Left forelimb (tissue), 1 donor: ENCODE results near the gene SORCS2.

Source experiments
- DNase-seq: peaks from one replicate; pipeline ENCODE4 v3.0.0-alpha.2; 2018; ENCODE audit warnings: low spot score

SORCS2 gene

DNA sequence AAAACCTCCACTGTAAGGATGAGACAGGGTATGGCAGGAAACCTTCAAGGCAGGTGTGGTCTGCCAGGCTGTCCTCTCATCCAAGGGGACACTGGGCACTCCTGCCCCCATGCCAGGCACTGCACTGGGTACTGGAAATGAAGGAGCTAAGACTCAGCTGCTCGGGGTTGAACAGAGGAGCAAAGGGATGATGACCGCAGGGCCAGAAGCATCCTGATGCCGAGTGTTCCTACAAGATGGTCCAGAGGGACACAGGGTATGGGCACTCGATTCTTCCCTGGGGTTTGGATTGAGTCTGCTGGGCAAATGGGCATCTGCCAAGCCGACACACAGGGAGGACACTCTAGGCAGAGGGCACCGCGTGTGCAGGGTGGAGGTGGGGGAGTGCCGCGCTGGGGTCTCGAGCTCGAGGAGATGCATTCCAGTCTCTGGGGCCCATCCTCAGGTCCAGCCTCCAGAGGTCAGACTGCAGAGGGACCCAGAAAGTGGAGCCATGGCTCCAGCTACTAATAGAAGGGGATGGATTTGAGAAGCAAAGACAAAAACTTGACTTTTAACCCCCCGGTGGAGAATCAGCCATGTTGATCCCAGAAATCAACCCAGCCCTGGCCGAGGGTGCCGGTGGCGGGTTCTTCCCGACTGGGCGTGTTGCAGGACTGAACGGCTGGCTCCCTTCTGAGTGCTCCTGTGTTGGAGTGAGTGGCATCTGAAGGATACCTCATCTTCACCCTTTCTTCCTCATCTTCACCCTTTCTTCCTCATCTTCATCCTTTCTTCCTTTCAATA, 500.3 kb downstream of the SORCS2 start:
- DNase-seq: no peak

DNA sequence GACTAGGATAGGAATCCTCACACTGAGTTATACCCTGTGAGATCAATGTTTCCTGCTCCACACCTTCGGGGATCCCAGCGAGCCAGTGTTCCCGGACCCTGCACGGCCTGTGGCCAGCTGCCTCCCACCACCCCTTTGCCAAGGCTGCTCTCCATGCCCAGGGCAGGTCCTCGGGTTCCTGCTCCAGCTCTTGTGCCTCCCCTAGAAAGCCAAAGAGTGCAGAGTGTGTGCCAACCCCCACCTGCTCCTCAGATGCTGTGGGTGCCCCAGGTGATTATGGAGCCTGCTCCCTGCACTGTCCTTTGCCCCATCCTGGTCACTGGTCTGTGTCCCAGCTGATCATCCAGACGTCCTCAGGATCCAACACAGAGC, 500.9 kb downstream of the SORCS2 start:
- no peak for DNase-seq

DNA sequence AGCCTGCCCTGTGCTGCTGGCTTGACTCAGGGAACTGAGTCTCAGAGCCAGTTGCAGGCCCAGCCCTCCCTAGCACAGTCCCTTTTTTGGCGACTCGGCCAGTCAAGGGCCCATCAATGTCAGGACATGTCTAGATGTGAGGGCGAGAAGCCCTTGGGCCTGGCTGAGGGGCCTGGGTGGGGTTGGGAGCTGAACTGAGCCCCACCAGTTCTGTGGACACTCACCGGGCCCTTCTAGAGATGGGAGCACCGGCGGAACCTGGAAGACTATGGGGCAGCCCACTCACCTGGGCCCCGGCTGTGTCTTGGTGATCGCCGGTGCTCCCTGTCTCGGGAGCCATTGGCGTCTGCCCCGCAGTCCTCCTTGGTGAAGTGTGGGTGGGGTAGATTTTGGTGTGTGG, 501.4 kb downstream of the SORCS2 start:
- no peak for DNase-seq

DNA sequence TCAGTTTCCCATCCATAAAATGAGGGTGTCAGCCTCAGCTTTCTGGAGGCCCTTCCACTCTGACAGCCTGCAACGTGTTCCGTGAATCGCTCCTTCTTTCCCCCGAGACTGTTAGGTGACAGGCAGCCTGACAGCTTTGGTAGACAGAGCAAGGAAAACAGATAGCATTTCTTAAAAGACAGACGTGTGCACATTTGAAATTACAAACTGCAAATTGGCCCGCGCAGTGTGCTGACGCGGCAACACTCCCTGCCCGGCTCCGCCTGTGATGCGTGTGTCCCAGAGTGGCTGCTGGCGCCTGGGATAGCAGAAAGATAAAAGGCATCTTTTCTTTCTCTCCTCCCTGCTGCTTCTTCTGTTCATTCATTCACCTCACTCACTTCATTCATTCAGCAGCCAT, 502.0 kb downstream of the SORCS2 start:
- no peak for DNase-seq

DNA sequence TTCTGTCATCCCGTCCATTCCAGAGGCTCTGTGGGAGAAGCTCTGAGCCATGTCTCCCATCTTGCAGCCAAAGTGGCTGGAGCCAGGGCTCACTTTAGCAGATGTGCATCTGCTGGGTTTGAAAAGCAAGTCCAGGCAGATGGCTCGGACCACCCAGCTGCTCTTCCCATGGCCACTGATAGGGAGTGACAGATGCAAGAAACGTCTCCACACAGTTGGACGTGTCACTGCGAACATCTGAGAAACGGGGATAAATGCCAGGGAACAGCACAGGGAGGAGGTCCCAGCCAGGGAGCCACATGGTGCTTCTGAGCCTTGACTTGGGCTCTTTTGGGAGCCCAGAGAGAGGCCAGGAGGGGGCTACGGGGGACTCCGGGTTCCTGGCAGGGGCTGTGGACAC, 505.0 kb downstream of the SORCS2 start:
- DNase-seq: no peak

DNA sequence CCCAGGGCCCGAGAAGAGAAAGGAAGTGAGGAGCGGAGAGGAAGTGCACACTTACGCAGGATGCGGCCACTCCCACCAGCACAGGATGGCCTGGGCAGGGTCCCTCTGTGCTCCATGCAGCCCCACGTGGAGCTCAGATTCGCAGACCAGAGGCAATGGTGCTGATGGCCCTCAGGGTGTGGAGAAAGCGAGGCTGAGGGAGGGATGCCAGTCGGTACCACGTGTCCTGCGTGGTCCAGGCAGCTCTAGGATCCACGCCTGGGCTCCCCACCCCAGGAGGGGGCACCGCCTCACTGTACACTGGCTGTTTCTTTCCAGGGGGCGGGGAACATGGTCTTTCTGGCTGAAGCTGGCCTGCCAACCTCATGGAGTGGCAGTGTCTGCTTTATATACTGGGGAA, 505.5 kb downstream of the SORCS2 start:
- no peak for DNase-seq

DNA sequence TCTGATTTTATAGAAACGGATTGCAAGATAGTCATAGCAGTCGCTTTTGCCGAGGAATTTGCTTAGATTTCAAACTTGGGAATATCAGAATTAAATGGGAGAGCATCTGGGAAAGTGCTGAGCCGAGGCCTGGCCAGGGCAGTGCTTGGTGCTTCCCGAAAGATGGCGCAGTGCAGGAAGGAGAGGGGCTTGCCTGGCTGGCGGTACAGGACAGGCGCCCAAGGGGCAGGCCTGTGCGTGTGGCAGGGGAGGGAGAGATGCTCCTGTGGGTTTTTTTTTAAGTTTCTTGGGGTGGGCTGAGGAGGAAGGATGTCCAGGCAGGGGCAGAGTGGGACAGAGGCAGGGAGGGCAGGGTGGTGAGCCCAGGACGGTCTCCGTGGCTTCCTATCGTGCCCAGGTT, 506.2 kb downstream of the SORCS2 start:
- DNase-seq: no peak

DNA sequence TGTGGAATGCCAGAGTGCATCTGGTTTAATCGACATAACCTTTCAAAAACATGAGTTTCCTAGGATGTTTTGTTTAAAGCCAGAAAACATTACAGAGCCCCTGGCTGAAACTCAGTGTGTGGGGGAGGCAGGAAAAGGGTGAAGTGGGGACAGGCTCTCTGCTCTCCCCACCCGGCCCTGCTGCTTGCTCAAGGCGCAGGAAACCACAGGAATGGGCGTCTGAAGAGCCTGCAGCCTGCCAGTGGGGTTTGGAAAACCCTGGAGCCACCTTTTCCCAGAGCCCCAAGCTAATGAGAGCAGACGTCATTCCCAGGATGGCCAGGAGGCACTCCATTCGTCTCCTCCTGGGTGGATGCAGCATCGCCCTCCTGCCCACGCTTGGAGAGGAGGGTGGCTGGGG, 506.7 kb downstream of the SORCS2 start:
- DNase-seq: no peak

DNA sequence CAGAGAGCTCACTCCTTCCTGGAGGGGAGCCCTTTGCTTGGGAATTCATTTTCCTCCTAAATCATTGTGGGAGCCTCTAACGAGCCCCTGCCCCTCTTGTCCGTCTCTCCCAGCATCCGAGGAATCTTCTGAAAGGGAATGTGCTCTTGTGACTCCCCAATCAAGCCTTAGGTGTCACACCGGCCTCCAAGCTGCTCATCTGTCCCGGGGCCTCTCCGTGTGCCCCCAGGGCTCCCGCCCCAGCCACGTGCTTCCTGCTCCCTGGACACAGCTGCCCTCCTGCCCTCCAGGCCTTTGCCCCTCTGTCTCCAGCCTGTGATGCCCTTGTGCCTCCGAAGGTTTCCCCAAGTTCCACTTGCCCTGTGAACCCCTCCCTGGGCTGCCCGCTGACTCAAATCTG, 507.5 kb downstream of the SORCS2 start:
- DNase-seq: no peak

DNA sequence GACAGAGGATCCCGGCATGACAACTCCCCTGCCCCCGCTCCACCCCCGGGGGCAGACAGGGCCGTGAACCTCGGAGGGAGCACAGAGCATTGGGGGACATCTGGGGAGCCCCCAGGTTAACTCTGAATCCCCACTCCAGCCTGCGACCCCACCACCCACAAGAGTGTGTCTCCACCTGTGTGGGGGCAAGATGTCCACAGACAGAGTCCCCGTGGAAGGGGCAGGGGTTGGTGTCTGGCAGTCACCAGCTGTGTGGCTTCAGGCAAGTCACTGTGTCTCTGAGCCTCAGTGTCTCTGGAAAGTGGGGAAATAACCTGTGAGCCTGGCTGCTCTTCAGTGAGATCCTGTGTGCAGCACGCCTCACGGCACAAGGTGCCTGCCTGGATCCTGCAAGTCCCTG, 508.3 kb downstream of the SORCS2 start:
- DNase-seq: no peak

DNA sequence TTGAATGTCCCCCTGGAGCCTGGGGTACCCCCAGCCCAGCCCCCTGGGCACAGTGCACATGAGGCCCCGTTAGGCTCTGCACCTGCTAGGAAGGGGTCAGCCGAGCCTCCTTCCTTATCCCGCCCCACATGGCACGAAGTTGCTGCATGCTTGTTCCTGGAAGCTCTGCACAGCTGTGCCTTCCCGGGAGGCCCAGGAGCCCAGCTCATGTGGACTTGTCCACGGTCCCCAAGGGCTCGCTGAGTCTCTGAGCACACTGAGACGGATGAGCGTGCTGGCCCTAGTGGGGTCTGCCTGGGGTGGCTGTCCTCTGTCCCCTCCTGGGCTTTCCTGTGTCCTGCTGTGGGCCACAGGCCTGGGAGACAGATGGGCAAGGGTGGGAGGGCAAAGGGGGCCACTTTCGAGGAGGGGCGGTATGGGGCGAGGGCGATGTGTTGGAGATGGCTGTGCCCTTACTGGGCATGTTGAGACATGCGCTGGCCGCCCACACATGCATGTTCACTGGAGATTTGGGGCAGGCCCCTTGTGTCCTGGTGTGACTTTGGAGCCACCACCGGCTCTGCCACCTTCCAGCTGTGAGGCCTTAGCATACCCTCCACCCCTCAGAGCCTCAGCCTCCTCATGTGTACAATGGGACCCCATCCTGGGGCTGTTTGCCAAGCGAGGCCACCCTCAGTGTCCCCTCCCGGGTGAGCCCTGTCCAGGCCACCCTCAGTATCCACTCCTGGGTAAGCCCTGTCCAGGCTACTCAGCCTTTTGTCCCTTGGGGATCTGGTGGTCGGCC, 509.7 kb downstream of the SORCS2 start:
- no peak for DNase-seq

DNA sequence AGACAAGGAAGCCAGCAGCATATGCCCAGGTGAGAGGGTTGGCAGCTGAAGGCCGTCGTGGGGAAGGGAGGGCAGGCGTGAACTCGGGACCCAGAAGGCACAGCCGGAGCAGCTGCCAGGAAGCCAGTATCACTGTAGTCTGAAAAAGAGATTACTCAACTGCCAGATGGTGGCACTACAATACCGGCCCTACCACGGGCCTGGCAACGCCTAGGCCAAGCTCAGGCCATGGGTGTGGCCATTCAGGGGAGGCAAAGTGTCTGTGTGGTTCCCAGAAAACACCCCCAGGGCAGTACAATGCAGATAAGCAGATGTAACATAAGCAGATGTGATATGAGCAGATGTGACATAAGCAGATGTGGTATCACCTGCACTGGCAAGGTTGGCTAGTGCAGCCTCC, 511.4 kb downstream of the SORCS2 start:
- DNase-seq: no peak

DNA sequence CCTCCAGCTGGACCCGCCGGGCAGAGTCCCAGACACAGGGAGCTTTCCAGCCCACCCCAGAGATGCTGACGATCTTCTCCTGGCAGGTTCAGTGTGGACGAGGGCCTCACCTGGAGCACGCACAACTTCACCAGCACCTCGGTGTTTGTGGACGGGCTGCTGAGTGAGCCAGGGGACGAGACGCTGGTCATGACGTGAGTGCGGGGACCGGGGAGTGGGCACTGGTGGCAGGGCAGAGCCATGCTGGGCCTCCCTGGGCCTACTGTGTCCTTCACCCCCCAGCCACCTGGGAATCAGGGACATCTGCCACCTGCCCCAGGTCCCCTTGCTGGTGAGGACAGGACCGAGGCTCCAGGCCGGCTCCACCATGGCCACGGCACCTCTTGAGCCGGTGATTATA, 511.8 kb downstream of the SORCS2 start:
- DNase-seq: no peak

DNA sequence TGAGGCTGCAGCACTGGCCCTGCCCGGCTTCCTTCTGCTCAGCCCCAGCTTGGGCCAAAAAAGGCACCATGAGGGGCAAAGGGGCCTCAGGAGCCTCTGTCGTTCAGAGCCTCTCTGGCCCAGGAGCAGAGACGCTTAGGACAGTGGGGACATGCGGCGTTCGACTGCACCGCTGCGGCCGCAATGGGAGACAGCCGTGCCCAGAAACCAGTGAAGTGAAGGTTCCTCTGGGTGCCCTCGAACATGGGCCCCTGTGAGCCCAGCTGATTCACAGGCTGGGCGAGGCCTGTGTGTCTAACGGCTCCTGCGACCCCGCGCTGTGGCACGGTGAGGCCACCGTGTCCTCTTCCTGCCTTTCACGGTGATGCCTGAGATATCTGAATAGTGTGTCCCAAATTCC, 512.3 kb downstream of the SORCS2 start:
- DNase-seq: no peak

DNA sequence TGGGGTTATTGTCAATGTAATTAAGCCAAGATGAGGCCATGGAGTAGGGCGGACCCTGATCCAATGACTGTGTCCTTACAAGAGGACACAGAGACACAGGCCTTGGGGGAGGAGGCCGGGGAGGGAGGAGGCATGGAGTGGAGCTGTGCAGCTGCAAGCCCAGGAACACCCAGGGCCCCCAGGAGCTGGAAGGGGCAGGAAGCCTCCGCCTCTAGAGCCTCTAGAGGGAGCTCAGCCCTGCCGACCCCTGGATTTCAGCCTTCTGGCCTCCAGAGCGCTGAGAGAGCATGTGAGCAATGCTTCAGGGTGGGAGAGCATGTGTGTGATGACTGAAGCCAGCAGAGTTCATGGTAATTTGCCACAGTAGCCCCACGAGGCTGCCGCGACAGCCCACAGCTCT, 512.7 kb downstream of the SORCS2 start:
- no peak for DNase-seq

DNA sequence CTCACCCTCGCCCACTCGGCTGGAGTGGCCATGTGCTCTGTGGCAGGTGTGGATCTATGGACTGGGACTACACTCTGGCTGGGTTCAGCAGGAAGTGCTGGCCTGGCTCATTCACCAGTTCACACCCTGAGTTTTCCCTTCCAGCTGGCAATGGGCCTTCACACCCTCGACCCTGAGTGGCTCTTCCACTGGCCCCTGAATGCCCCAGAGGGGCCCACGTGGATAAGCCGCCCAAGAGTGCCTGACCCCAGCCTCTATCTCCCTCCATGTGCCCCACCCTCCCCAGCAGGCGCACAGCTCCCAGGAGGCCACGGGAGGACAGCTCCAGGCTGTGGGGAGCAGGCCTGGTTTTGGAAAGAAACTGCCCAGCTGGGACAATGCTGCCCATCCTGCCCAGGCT, 513.3 kb downstream of the SORCS2 start:
- DNase-seq: no peak

DNA sequence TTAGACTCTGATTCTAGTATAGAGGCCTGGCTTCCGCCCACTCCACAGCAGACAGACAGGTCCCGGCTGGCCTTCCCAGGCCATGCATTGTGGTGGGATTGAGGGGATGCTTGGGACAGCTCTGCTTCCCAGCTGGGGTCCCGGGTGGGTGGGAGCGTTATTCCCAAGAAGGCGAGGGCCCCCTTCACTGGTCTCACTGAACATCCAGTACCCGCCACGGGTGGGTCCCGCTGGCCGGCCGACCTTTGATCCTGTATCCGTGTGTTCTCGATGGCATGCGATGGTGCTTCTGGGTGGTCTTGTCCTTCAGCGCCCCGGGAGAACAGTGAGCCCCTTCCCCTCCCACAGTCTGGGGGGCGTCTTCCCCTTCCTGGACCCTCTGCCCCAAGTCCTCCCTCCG, 515.9 kb downstream of the SORCS2 start:
- no peak for DNase-seq

DNA sequence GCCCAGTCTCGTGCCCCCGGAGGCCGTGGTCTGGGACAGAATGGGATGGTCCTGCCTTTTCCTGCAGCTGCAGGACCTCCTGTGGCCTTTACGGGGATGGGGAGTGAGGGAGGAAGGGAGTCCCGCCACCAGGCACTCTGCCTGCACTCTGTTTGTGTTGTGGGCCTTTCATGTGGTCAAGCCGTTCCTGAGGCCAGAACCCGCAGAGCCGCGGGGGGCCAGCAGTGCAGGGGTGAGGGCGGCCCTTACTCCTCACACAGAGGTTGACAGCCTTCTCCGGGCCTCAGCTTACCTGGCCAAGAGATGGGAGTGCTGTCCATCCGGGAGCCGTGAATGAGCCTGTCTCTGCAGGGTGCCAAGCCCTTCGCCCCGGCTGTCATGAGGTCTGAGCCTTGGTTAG, 516.6 kb downstream of the SORCS2 start:
- no peak for DNase-seq

DNA sequence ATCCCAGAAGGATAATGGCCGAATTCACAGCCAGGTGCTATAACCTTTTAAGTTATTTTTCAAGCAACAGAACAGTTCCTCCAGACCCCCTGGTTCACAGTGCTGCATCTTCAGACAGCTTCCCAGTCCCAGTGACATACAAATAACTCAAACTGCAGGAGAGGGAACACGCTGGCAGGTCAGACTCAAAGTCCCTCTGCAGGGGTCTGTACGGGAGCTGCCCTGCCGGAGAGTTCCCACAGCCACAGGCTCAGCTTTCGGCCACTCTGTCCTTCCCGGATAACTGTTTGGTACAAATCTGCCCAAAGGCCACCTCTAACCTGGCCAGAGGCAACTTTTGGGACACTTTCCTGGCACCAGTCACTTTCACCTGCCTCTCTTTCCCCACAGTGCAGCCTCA, 517.1 kb downstream of the SORCS2 start:
- DNase-seq: no peak

DNA sequence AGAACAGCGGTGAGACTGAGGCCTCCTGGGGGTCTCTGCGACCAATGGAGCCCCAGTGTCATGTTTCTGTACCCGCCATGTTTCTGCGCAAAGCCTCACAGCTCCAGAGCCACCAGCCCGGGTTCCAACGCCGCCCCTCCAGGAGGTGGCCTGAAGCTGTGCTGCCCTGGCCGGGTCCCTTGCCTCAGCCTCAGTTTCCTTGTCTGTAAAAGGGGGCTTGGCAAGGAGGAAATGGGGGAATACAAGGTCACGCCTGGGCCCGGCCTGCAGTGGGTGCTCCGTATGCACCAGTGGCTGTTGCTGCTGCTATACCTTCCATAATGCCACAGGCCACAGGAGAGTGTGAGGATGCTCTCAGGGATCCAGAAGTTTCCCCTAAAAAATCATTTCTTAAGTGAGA, 517.8 kb downstream of the SORCS2 start:
- DNase-seq: no peak

DNA sequence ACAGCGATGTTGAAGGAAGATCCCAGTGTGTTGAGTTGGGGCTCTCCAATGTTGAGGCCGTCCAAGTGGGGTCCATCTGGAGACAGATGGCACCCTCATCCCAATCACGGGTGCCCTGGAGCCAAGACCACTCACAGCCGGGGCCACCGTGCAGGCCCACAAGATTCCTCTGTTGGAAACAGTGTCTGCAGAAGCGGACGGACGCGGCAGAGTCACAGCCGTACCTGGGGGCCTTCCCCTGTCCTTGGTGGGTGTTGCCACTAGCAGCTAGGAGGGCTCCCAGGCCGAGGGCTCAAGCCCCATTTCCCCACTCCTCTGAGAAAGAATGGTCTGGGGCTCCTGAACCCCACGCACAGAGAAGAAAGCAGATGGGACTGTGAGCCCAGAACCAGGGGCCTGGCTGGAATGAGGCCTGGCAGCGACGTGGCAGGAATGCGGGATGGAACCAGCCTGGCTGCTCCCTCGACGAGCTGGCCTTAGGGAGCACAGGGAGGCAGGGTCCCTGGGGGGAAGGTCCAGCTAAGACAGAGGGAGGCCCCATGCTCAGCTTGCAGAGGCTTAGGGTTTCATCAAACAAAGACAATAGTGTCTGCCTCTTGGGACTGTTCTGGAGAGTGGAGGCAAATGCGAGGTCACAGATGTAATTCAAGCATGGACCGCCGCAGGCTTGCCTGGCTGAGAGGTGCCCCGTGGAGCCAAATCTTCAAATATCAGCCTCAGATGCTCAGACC, 518.4 kb downstream of the SORCS2 start:
- DNase-seq: no peak

DNA sequence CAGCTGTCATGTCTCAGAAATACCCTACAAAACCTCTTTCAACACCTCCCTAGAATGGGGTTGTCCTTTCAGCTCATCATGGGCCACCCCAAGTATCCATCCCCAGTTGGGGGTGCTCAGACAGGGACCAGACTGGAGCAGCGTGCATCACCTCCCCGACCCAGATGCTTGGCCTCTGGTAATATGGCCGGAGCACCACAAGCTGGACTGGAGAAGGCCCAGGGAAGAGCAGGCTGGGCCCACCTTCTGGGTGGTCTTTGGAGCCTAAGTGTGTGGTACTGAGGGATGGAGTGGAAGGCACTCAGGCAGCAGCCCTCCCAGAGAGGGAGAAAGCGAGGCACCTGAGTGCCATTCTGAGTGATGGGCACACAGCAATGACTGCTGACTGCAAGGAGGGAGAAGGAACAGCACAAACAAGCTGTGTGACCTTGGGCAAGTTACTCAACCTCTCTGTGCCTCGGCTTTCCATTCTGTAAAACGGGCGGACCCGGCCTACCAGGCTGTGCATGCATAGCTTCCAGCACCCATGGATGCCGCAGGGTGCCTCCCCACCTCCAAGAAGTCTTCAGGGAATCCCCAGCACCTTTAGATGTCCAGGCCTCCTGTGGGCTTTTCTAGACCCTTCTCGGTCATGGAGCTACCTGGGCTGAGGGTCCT, 519.1 kb downstream of the SORCS2 start:
- DNase-seq: no peak
